ENCODE results near the gene NAPB.

NAPB gene

GRCh38 chr20:23325107-23325506 is 96.2 kb downstream of the NAPB start:
- no peaks in the 10 kb centered on the region for H3K79me2 ChIP-seq (ENCODE audit: low read length)
- H3K27me3 ChIP-seq (replicated peaks; ENCODE audit: insufficient read depth, low read length), result no peaks in the 10 kb centered on the region
- H3K4me2 ChIP-seq (ENCODE audit: low read depth, low read length), result no peak overlapping the region
- no peaks in the 10 kb centered on the region for H4K20me1 ChIP-seq (ENCODE audit: insufficient read depth, low read length)
- no peaks in the 10 kb centered on the region for H3K9me2 ChIP-seq (replicated peaks; ENCODE audit: insufficient read depth, low read length)
- H2AFZ ChIP-seq (ENCODE audit: low read length), result no peak overlapping the region
- TF ChIP-seq EZH2 (optimal IDR thresholded peaks at IDR 0.05; ENCODE audit: low read depth, low read length) (no peak), EZH2phosphoT487 (IDR thresholded peaks at IDR 0.05; ENCODE audit: low read length) (no peak)
- TF ChIP-seq, protein P1, sequence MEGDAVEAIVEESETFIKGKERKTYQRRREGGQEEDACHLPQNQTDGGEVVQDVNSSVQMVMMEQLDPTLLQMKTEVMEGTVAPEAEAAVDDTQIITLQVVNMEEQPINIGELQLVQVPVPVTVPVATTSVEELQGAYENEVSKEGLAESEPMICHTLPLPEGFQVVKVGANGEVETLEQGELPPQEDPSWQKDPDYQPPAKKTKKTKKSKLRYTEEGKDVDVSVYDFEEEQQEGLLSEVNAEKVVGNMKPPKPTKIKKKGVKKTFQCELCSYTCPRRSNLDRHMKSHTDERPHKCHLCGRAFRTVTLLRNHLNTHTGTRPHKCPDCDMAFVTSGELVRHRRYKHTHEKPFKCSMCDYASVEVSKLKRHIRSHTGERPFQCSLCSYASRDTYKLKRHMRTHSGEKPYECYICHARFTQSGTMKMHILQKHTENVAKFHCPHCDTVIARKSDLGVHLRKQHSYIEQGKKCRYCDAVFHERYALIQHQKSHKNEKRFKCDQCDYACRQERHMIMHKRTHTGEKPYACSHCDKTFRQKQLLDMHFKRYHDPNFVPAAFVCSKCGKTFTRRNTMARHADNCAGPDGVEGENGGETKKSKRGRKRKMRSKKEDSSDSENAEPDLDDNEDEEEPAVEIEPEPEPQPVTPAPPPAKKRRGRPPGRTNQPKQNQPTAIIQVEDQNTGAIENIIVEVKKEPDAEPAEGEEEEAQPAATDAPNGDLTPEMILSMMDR (IDR thresholded peaks at IDR 0.05; ENCODE audit: low read length), result no peak
- H3K27ac ChIP-seq (ENCODE audit: low read length), result no peak overlapping the region
- no peak overlapping the region for H3K9ac ChIP-seq (ENCODE audit: low read length)
- H3F3A ChIP-seq (ENCODE audit: insufficient read depth, low read length), result no peaks in the 10 kb centered on the region
- no peaks in the 10 kb centered on the region for H3K4me1 ChIP-seq (ENCODE audit: low read length)
- no peak overlapping the region for H3K4me3 ChIP-seq (ENCODE audit: low read length)
- no peak for DNase-seq
- no peaks in the 10 kb centered on the region for H3K36me3 ChIP-seq (replicated peaks; ENCODE audit: insufficient read depth, low read length)
- no peaks in the 10 kb centered on the region for H3K9me3 ChIP-seq (replicated peaks; ENCODE audit: insufficient read depth, low read length)

Data from MM.1S (cell line).